AG09309 (cell line): ENCODE results near the gene TERB2.
"Not testable (repeated sequence)": the region's sequence is repeated elsewhere in the genome, so short reads cannot be mapped to it uniquely, and the experiment has no call there.

Experiments
- DNase-seq: peaks from one replicate; pipeline ENCODE4 v3.0.0-alpha.2; 2010; ENCODE audit warnings: low read depth
- H3K4me3 ChIP-seq: 2 replicates; pipeline ENCODE4 v1.5.1; 2011; ENCODE audit warnings: mild to moderate bottlenecking, low read depth, low read length, moderate library complexity; ENCODE audit not compliant: control insufficient read depth
- CTCF ChIP-seq: IDR thresholded peaks from 2 replicates; pipeline ENCODE4 v1.5.1; 2011; ENCODE audit warnings: mild to moderate bottlenecking, low read depth, low read length, inconsistent platforms; ENCODE audit not compliant: insufficient read depth, control insufficient read depth; ENCODE audit errors: missing control alignments

The TERB2 gene

GRCh38 chr15:45023659-45024225 lies 67.3 kb downstream of the TERB2 start:
- peak overlapping the region; percentile 78 for H3K4me3 ChIP-seq
- TF ChIP-seq CTCF, result no peak
- no peak for DNase-seq

GRCh38 chr15:45024649-45025048 lies 68.2 kb downstream of the TERB2 start:
- not testable (repeated sequence) for H3K4me3 ChIP-seq

GRCh38 chr15:45025627-45026026 lies 69.1 kb downstream of the TERB2 start:
- not testable (repeated sequence) for H3K4me3 ChIP-seq

More at GRCh38 chr15:45024649-45025048, 68.2 kb downstream of the TERB2 start:
- DNase-seq, result not testable (repeated sequence)

GRCh38 chr15:45026651-45027190 lies 70.2 kb downstream of the TERB2 start:
- H3K4me3 ChIP-seq, result no peak overlapping the region
- no peak for DNase-seq
- no peak for TF ChIP-seq CTCF

More at GRCh38 chr15:45025627-45026026, 69.1 kb downstream of the TERB2 start:
- not testable (repeated sequence) for DNase-seq

- H3K4me3 ChIP-seq, result no peak overlapping the region
- no peak for TF ChIP-seq CTCF
- no peak for DNase-seq
Measured at GRCh38 chr15:45027220-45027619, 70.7 kb downstream of the TERB2 start.
